ENCODE results near the gene PAGE4.

PAGE4 gene

GRCh38 chrX:49816435-49816834 lies 12.7 kb upstream of the PAGE4 start:
- no peak for TF ChIP-seq CTCF (conservative IDR thresholded peaks at IDR 0.05; ENCODE audit: low read length)
- no peak for DNase-seq (ENCODE audit: low read depth)
- H3K4me3 ChIP-seq (ENCODE audit: low read length), result no peak overlapping the region

DNA sequence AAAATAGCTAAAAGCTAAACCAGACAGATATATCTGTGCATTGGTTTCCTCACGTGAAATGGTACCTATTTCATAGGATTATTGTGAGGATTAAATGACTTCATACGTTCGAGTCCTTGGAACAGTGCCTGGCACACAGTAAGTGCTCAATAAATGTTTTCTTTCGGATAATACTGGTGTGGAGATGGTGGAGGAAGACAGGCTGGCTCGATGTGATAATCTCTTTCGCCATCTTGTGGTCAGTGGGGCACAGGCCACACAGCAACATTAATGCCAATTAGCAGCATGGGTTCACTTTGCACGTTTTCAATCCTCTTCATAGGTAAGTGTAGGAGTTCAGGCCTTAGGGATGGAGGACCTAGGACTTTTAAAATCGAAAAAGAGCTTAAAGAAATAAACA lies 9.3 kb downstream of the PAGE4 start:
- TF ChIP-seq CTCF (conservative IDR thresholded peaks at IDR 0.05; ENCODE audit: low read length), result peak; percentile 58
- no peak overlapping the region for H3K4me3 ChIP-seq (ENCODE audit: low read length)
- peak; percentile 9 for DNase-seq (ENCODE audit: low read depth)

DNA sequence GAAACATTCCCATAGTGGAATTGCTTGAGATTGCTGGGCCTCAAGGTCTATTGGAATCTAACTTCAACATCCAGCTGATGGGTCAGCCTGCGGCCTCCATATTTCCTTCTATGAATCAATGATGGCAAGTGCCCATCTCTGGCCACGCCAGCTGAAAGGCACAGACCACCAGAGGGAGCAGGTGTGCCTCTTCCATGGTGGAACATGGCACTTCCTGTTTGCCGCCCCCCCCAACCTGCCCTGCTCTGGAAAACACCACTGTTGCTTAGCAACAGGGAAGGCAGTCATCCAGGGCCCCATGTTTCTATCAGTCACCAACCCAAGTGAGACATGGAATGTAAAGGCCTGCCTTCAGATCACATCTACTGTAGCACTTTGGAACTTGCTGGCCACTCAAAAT lies 11.6 kb downstream of the PAGE4 start:
- DNase-seq (ENCODE audit: low read depth), result peak; percentile 25
- H3K4me3 ChIP-seq (ENCODE audit: low read length), result no peak overlapping the region
- peak; percentile 31 for TF ChIP-seq CTCF (conservative IDR thresholded peaks at IDR 0.05; ENCODE audit: low read length)

- no peak for TF ChIP-seq CTCF (conservative IDR thresholded peaks at IDR 0.05; ENCODE audit: low read length)
- no peak for DNase-seq (ENCODE audit: low read depth)
- H3K4me3 ChIP-seq (ENCODE audit: low read length), result no peak overlapping the region
Observed at GRCh38 chrX:49842621-49843020, 13.5 kb downstream of the PAGE4 start.

- no peak for DNase-seq (ENCODE audit: low read depth)
- H3K4me3 ChIP-seq (ENCODE audit: low read length), result no peak overlapping the region
- TF ChIP-seq CTCF (conservative IDR thresholded peaks at IDR 0.05; ENCODE audit: low read length), result no peak
Observed at GRCh38 chrX:49844611-49845010, 15.5 kb downstream of the PAGE4 start.

- no peak overlapping the region for H3K4me3 ChIP-seq (ENCODE audit: low read length)
- DNase-seq (ENCODE audit: low read depth), result no peak
- TF ChIP-seq CTCF (conservative IDR thresholded peaks at IDR 0.05; ENCODE audit: low read length), result no peak
Observed at GRCh38 chrX:49845701-49846403, 16.7 kb downstream of the PAGE4 start.

- no peak for DNase-seq (ENCODE audit: low read depth)
- no peak overlapping the region for H3K4me3 ChIP-seq (ENCODE audit: low read length)
- TF ChIP-seq CTCF (conservative IDR thresholded peaks at IDR 0.05; ENCODE audit: low read length), result no peak
Observed at GRCh38 chrX:49846522-49846921, 17.4 kb downstream of the PAGE4 start.

Measured in AG10803 (cell line).